ENCODE results near the gene CCDC188.
A peak's percentile ranks its signal among the peaks of the same experiment; 100 is the strongest.
"Not testable (repeated sequence)": the region's sequence is repeated elsewhere in the genome, so short reads cannot be mapped to it uniquely, and the experiment has no call there.

The CCDC188 gene

DNA sequence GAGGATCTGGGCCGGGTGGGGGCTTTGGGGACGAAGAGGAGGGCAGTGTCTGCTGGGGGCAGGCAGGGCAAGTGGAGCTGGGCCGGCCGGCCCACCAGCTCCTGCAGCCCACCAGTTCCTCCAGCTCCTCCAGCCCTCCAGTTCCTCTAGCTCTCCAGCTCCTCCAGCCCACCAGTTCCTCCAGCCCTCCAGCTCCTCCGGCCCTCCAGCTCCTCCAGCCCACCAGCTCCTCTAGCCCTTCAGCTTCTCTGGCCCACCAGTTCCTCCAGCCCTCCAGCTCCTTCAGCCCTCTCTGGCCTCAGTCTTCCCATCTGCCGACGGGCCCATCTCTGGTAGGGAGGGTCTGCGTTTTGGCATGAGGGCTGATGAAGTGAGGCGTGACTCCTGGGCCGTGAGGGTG lies 9.2 kb upstream of the CCDC188 start:
- H3K9me3 ChIP-seq, result no peaks in the 10 kb centered on the region
- peak overlapping the region; percentile 97 for H3K4me2 ChIP-seq
- no peaks in the 10 kb centered on the region for H3K27me3 ChIP-seq
- peak overlapping the region; percentile 98 for H3K27ac ChIP-seq
- H3K9ac ChIP-seq, result peak overlapping the region; percentile 85
- no peaks in the 10 kb centered on the region for H3K36me3 ChIP-seq
- H4K20me1 ChIP-seq, result no peaks in the 10 kb centered on the region
- H3K4me1 ChIP-seq, result peaks cover 69% of the 10 kb centered on the region
- no peak for TF ChIP-seq Cebpa-rat (IDR thresholded peaks at IDR 0.05)
- peak overlapping the region; percentile 67 for H3K4me3 ChIP-seq

- Histone ChIP-seq H3K4me3 (peak overlapping the region; percentile 67), H3K4me2 (peak overlapping the region; percentile 97), H3K27ac (peak overlapping the region; percentile 98), H3K9ac (peak overlapping the region; percentile 85), H3K4me1 (peaks cover 75% of the 10 kb centered on the region)
- not testable (repeated sequence) for H3K27me3 ChIP-seq, H3K36me3 ChIP-seq, H4K20me1 ChIP-seq, H3K9me3 ChIP-seq
These were observed 8.7 kb upstream of the CCDC188 start for GRCh38 chr22:20159531-20159930.

DNA sequence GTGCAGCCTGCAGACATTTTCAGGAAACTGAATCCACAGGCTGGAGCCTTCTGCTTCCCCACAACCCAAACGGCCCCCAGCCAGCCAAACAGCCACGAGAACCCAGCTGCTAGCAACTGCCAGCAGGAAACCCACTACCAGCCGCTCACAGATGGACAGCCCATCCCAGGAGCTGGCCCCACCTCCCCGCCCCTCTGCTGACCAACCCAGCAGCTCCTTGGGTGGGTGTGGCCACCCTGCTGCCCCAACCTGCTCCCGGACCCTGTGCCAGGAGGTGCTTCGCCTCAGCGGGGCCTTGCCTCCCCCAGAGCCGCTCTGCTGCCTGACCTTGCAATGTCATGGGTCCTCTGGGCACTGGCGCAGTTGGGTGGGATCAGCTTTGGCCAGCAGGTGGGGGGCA lies 8.2 kb upstream of the CCDC188 start:
- peak overlapping the region; percentile 97 for H3K4me2 ChIP-seq
- peaks cover 79% of the 10 kb centered on the region for H3K4me1 ChIP-seq
- no peaks in the 10 kb centered on the region for H3K9me3 ChIP-seq
- no peaks in the 10 kb centered on the region for H4K20me1 ChIP-seq
- peak overlapping the region; percentile 67 for H3K4me3 ChIP-seq
- peak overlapping the region; percentile 85 for H3K9ac ChIP-seq
- peak overlapping the region; percentile 98 for H3K27ac ChIP-seq
- H3K27me3 ChIP-seq, result no peaks in the 10 kb centered on the region
- no peak for TF ChIP-seq Cebpa-rat (IDR thresholded peaks at IDR 0.05)
- no peaks in the 10 kb centered on the region for H3K36me3 ChIP-seq

GRCh38 chr22:20158391-20159036 lies 7.7 kb upstream of the CCDC188 start:
- no peak for TF ChIP-seq Cebpa-rat (IDR thresholded peaks at IDR 0.05)
- Histone ChIP-seq H3K9me3 (no peaks in the 10 kb centered on the region), H3K4me3 (peak overlapping the region; percentile 67), H3K27me3 (no peaks in the 10 kb centered on the region), H3K27ac (peak overlapping the region; percentile 98), H3K4me2 (peak overlapping the region; percentile 97), H3K4me1 (peaks cover 85% of the 10 kb centered on the region), H3K9ac (peak overlapping the region; percentile 85), H4K20me1 (no peaks in the 10 kb centered on the region), H3K36me3 (no peaks in the 10 kb centered on the region)

GRCh38 chr22:20157430-20158183 lies 6.8 kb upstream of the CCDC188 start:
- H3K4me2 ChIP-seq, result peak overlapping the region; percentile 97
- no peaks in the 10 kb centered on the region for H3K27me3 ChIP-seq
- H3K9me3 ChIP-seq, result no peaks in the 10 kb centered on the region
- TF ChIP-seq Cebpa-rat (IDR thresholded peaks at IDR 0.05), result no peak
- peak overlapping the region; percentile 67 for H3K4me3 ChIP-seq
- H3K4me1 ChIP-seq, result peaks cover 94% of the 10 kb centered on the region
- H4K20me1 ChIP-seq, result no peaks in the 10 kb centered on the region
- H3K9ac ChIP-seq, result peak overlapping the region; percentile 85
- H3K36me3 ChIP-seq, result no peaks in the 10 kb centered on the region
- peak overlapping the region; percentile 98 for H3K27ac ChIP-seq

GRCh38 chr22:20156611-20157429 lies 6.0 kb upstream of the CCDC188 start:
- TF ChIP-seq Cebpa-rat (IDR thresholded peaks at IDR 0.05), result no peak
- Histone ChIP-seq H3K9me3 (no peaks in the 10 kb centered on the region), H3K9ac (peak overlapping the region; percentile 85), H3K4me3 (peak overlapping the region; percentile 67), H3K27me3 (no peaks in the 10 kb centered on the region), H4K20me1 (no peaks in the 10 kb centered on the region), H3K27ac (peak overlapping the region; percentile 98), H3K4me2 (peak overlapping the region; percentile 97), H3K4me1 (peaks cover 98% of the 10 kb centered on the region), H3K36me3 (no peaks in the 10 kb centered on the region)

DNA sequence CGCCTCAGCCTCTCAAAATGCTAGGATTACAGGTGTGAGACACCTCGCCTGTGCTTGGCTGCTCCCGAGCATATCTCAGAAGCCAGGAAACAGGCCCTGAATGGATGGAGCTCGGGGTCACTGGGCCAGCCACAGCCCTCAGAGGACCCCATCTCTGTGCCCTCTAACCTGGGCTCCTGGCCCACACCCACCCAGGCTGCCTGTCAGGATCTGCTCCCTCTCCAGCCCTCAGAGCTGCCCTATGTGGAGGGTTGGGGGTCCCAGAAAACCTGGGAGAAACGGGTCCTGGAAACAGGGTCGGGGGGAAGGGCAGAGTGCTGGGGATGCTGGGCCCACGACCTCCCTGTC lies 5.2 kb upstream of the CCDC188 start:
- H3K9ac ChIP-seq, result peak overlapping the region; percentile 85
- H3K4me3 ChIP-seq, result peak overlapping the region; percentile 67
- no peak for TF ChIP-seq Cebpa-rat (IDR thresholded peaks at IDR 0.05)
- no peaks in the 10 kb centered on the region for H4K20me1 ChIP-seq
- peak overlapping the region; percentile 97 for H3K4me2 ChIP-seq
- peaks cover 98% of the 10 kb centered on the region for H3K4me1 ChIP-seq
- peak overlapping the region; percentile 98 for H3K27ac ChIP-seq
- no peaks in the 10 kb centered on the region for H3K27me3 ChIP-seq
- no peaks in the 10 kb centered on the region for H3K9me3 ChIP-seq
- no peaks in the 10 kb centered on the region for H3K36me3 ChIP-seq

DNA sequence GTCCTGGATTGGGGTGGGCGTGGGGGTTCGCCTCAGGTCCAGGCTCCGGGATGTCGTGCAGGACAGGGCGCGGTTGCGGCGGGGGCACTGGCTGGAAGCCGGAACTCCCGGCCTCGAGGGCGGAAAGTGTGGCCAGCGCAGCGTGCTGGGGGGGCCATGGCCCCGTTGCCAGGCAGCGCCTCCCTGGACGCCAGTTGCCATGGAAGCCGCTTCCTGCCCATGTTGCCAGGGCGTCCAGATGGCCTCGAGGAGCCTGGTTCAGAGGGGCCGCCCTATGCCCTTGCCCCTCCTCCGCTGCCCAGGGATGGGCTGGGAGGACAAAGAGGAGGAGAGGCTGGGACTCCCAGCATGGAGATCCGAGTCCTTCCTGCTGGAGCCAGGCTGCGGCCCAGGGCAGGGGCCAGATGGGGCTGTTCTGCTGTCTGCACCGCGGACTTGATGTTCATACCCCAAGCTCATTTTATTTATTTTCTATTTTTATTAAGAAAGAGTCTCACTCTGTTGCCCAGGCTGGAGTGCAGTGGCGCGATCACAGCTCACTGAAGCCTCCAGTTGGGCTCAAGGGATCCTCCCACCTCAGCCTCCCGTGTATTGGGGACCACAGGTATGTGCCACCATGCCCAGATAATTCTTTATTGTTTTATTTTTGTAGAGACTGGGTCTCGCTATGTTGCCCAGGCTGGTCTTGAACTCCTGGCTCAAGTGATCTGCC lies 4.6 kb upstream of the CCDC188 start:
- Histone ChIP-seq H4K20me1 (no peaks in the 10 kb centered on the region), H3K27ac (peak overlapping the region; percentile 98), H3K9me3 (no peaks in the 10 kb centered on the region), H3K4me2 (peak overlapping the region; percentile 97), H3K9ac (peak overlapping the region; percentile 85), H3K4me1 (peaks cover 98% of the 10 kb centered on the region), H3K36me3 (no peaks in the 10 kb centered on the region), H3K4me3 (peak overlapping the region; percentile 67), H3K27me3 (no peaks in the 10 kb centered on the region)
- TF ChIP-seq Cebpa-rat (IDR thresholded peaks at IDR 0.05), result no peak

DNA sequence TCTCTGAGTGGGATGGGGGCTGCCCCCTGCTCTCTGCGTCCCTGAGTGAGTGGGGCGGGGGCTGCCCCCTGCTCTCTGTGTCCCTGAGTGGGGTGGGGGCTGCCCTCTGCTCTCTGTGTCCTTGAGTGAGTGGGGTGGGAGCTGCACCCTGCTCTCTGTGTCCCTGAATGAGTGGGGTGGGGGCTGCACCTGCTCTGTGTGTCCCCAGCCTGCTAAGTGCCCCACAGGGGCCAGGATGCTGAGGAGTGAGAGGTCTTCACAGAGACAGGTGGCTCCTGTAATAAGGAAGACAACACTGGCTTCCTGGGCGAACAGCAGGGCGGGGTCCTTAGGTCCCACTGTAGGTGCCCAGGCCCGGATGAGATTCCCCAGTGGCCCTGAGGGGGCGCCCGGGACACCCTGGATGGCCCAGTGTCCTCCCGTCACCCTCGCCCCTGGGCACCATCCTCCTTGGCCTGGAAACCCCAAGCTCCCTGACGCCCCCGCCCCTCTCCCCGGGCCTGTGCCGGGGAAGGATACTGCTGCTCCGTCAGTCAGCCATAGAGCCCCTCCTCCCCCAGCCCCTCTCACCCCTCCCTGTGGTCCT lies 3.8 kb upstream of the CCDC188 start:
- no peaks in the 10 kb centered on the region for H3K27me3 ChIP-seq
- H3K27ac ChIP-seq, result peak overlapping the region; percentile 98
- no peaks in the 10 kb centered on the region for H3K36me3 ChIP-seq
- H3K4me2 ChIP-seq, result peak overlapping the region; percentile 97
- H3K4me1 ChIP-seq, result peaks cover 97% of the 10 kb centered on the region
- no peak for TF ChIP-seq Cebpa-rat (IDR thresholded peaks at IDR 0.05)
- H3K9me3 ChIP-seq, result no peaks in the 10 kb centered on the region
- peak overlapping the region; percentile 85 for H3K9ac ChIP-seq
- H3K4me3 ChIP-seq, result peak overlapping the region; percentile 67
- no peaks in the 10 kb centered on the region for H4K20me1 ChIP-seq

Measured in BLaER1 (cell line).